Measurements from ENCODE around the gene ZC2HC1C. TPM values are rescaled to one million over a fixed set of nuclear protein-coding genes. Genes with fewer than 3 reads are reported as not detected.

ZC2HC1C gene
- total RNA-seq, 1 donor: 1.1 TPM

- Histone ChIP-seq H3K4me1 (ENCODE audit: insufficient read depth, low read length) (peaks cover 38% of the 10 kb centered on the region), H3K36me3 (ENCODE audit: insufficient read depth, low read length) (no peaks in the 10 kb centered on the region), H4K20me1 (ENCODE audit: insufficient read depth, low read length) (no peaks in the 10 kb centered on the region), H2AFZ (ENCODE audit: low read length) (no peak overlapping the region), H3K79me2 (ENCODE audit: insufficient read depth, low read length) (peaks cover 22% of the 10 kb centered on the region), H3K9me3 (ENCODE audit: low read depth, low read length) (no peaks in the 10 kb centered on the region), H3K27me3 (ENCODE audit: insufficient read depth, low read length) (no peaks in the 10 kb centered on the region), H3K27ac (ENCODE audit: low read depth, low read length) (no peak overlapping the region), H3K4me2 (ENCODE audit: insufficient read depth, low read length) (no peak overlapping the region), H3K4me3 (ENCODE audit: insufficient read depth, low read length) (no peak overlapping the region)
- no peak for DNase-seq (ENCODE audit: insufficient read length, low spot score, missing footprints)
- TF ChIP-seq CTCF (IDR thresholded peaks at IDR 0.05; ENCODE audit: extremely low read depth, low read depth, low read length): no peak
Observed at GRCh38 chr14:75048101-75048500, 21.3 kb upstream of the ZC2HC1C start.

GRCh38 chr14:75049136-75049535, 20.3 kb upstream of the ZC2HC1C start:
- Histone ChIP-seq H3K4me1 (ENCODE audit: insufficient read depth, low read length) (peaks cover 36% of the 10 kb centered on the region), H3K9me3 (ENCODE audit: low read depth, low read length) (no peaks in the 10 kb centered on the region), H3K27ac (ENCODE audit: low read depth, low read length) (peak overlapping the region; percentile 71), H3K79me2 (ENCODE audit: insufficient read depth, low read length) (peaks cover 19% of the 10 kb centered on the region), H3K4me3 (ENCODE audit: insufficient read depth, low read length) (peak overlapping the region; percentile 23), H2AFZ (ENCODE audit: low read length) (no peak overlapping the region), H3K4me2 (ENCODE audit: insufficient read depth, low read length) (peak overlapping the region; percentile 81), H3K36me3 (ENCODE audit: insufficient read depth, low read length) (no peaks in the 10 kb centered on the region), H4K20me1 (ENCODE audit: insufficient read depth, low read length) (no peaks in the 10 kb centered on the region), H3K27me3 (ENCODE audit: insufficient read depth, low read length) (no peaks in the 10 kb centered on the region)
- DNase-seq (ENCODE audit: insufficient read length, low spot score, missing footprints): no peak
- TF ChIP-seq CTCF (IDR thresholded peaks at IDR 0.05; ENCODE audit: extremely low read depth, low read depth, low read length): no peak

- TF ChIP-seq CTCF (IDR thresholded peaks at IDR 0.05; ENCODE audit: extremely low read depth, low read depth, low read length): no peak
- no peaks in the 10 kb centered on the region for H3K9me3 ChIP-seq (ENCODE audit: low read depth, low read length)
- no peaks in the 10 kb centered on the region for H3K36me3 ChIP-seq (ENCODE audit: insufficient read depth, low read length)
- no peak overlapping the region for H2AFZ ChIP-seq (ENCODE audit: low read length)
- peaks cover 30% of the 10 kb centered on the region for H3K4me1 ChIP-seq (ENCODE audit: insufficient read depth, low read length)
- H3K4me3 ChIP-seq (ENCODE audit: insufficient read depth, low read length): peak overlapping the region; percentile 23
- H3K27me3 ChIP-seq (ENCODE audit: insufficient read depth, low read length): no peaks in the 10 kb centered on the region
- H3K79me2 ChIP-seq (ENCODE audit: insufficient read depth, low read length): peaks cover 17% of the 10 kb centered on the region
- H3K4me2 ChIP-seq (ENCODE audit: insufficient read depth, low read length): peak overlapping the region; percentile 81
- no peak for DNase-seq (ENCODE audit: insufficient read length, low spot score, missing footprints)
- H4K20me1 ChIP-seq (ENCODE audit: insufficient read depth, low read length): no peaks in the 10 kb centered on the region
- H3K27ac ChIP-seq (ENCODE audit: low read depth, low read length): peak overlapping the region; percentile 71
Observed at GRCh38 chr14:75049731-75050201, 19.7 kb upstream of the ZC2HC1C start.

- Histone ChIP-seq H3K4me2 (ENCODE audit: insufficient read depth, low read length) (peak within 1 kb of the TSS; percentile 81), H3K27me3 (ENCODE audit: insufficient read depth, low read length) (no peaks in the 10 kb centered on the region), H3K9me3 (ENCODE audit: low read depth, low read length) (no peaks in the 10 kb centered on the region), H3K4me3 (ENCODE audit: insufficient read depth, low read length) (peak within 1 kb of the TSS; percentile 77), H4K20me1 (ENCODE audit: insufficient read depth, low read length) (no peaks in the 10 kb centered on the region), H2AFZ (ENCODE audit: low read length) (peak within 1 kb of the TSS; percentile 80), H3K4me1 (ENCODE audit: insufficient read depth, low read length) (peaks cover 29% of the 10 kb centered on the region), H3K27ac (ENCODE audit: low read depth, low read length) (peak within 1 kb of the TSS; percentile 71), H3K36me3 (ENCODE audit: insufficient read depth, low read length) (no peaks in the 10 kb centered on the region), H3K79me2 (ENCODE audit: insufficient read depth, low read length) (peaks cover 9% of the 10 kb centered on the region)
- DNase-seq (ENCODE audit: insufficient read length, low spot score, missing footprints): peak; percentile 93
- TF ChIP-seq CTCF (IDR thresholded peaks at IDR 0.05; ENCODE audit: extremely low read depth, low read depth, low read length): no peak
Observed at GRCh38 chr14:75050852-75051555, 18.4 kb upstream of the ZC2HC1C start, which contains the start of gene MLH3. MLH3 (minus strand) TSS chr14:75051467; CDS start chr14:75049655, 1,812 bp downstream.

All from osteoblast (primary cell).